ENCODE results near the gene ADPGK. TPM values are rescaled to one million over a fixed set of nuclear protein-coding genes. Genes with fewer than 3 reads are reported as not detected.
"Not testable (repeated sequence)": the region's sequence is repeated elsewhere in the genome, so short reads cannot be mapped to it uniquely, and the experiment has no call there.

ADPGK gene
- 61.4 and 71.7 TPM in 2 replicates for total RNA-seq (2014; rRNA removed; shearing (Covaris generic))

DNA sequence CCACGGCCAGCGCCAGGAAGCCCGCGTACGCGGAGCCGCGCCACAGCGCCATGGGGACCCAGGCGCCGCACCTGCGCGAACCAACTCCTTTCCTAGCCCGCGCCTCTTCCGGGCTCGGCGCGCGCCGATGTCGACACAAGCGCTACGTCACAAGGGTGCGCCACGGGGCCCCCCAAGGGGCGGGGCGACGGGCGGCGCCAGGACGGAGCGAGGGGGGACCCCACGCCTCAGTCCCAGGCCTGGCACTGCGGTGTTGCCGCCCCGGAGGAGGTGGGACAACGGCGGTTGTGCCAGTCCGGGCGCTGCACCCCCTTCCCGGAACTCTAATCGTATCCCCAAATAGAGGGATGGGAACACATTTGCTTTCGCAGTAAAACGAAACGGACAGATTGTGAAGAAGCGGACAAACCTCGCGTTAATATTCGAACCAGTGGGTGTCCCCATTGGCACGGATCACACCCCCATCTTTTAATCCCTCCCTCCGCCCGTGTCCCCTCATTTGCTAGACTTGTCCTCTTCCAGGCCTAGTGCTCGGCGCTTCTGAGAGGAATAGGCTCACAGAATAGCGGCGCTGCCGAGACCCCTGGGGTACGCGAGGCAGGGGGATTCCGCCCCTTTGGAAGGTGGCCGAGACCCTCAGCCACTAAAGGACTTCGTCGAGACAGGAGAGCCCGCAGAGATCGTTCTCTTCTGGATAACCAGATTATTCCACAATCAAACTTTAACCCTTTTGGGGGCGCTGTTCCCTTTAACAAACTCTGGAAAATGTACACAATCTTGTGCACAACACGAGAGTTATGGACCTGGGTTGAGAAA is at the start of gene ADPGK:
TSS of gene ADPGK (minus strand) at position 119 of the 816 bp plus-strand sequence. CDS start at position 52, 67 bp downstream.
- peak; percentile 89 for DNase-seq (ENCODE audit: low spot score)
- in situ Hi-C loops (cut with HindIII; ENCODE audit: low sequenced_read_pairs), result no loop called here

GRCh38 chr15:72827226-72827625 is 43.7 kb upstream of the ADPGK start:
- no peak for DNase-seq (ENCODE audit: low spot score)

GRCh38 chr15:72826611-72827010 is 43.1 kb upstream of the ADPGK start:
- in situ Hi-C loops (cut with HindIII; ENCODE audit: low sequenced_read_pairs), result no loop called here
- DNase-seq (ENCODE audit: low spot score), result no peak

More at GRCh38 chr15:72827226-72827625, 43.7 kb upstream of the ADPGK start:
- in situ Hi-C loops (cut with HindIII; ENCODE audit: low sequenced_read_pairs), result no loop called here

DNA sequence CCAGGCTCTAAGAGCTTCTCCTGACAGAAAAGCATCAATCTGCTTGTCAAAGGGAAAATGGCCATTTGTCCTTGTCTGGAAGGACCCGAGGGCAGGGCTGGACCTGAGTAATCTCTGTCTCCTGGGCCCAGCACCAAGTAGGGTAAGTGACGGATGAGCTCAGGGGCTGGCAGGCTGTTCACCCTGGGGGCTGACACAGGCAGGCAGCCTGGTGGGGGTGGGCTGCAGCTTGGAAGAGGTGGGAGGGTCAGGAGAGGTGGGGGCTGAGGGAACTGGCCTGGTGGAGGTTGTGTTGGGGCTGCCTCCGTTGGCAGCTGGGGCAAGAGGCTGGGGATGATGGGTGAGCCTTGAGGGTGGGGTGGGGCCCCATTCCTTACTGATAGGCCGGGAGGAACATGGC is 42.3 kb upstream of the ADPGK start:
- DNase-seq (ENCODE audit: low spot score), result no peak
- in situ Hi-C loops (cut with HindIII; ENCODE audit: low sequenced_read_pairs), result no loop called here

- in situ Hi-C loops (cut with HindIII; ENCODE audit: low sequenced_read_pairs), result no loop called here
- DNase-seq (ENCODE audit: low spot score), result no peak
Observed at GRCh38 chr15:72824781-72825180, 41.2 kb upstream of the ADPGK start.

DNA sequence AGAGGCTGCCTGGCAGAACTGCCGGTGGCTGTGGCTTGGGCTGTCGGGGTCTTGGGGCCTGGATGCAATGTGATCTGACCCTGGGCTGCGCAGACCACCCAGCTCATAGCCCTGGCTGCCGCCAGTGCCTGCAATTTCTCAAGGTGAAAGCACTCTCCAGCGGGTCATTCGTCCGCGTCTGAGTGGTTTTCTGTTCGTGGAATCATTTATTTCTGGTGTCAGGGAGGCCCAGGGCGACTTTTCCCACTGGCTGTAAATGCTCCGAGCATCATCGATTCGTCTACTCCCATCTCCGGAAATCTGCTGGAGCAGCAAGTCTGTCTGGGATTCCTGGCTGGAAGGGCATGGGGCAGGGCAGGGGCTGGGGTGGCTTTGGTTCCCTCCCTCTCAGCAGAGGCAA is 40.6 kb upstream of the ADPGK start:
- in situ Hi-C loops (cut with HindIII; ENCODE audit: low sequenced_read_pairs), result no loop called here
- DNase-seq (ENCODE audit: low spot score), result no peak

- no peak for DNase-seq (ENCODE audit: low spot score)
- in situ Hi-C loops (cut with HindIII; ENCODE audit: low sequenced_read_pairs), result no loop called here
Observed at GRCh38 chr15:72820278-72820677, 36.7 kb upstream of the ADPGK start.

GRCh38 chr15:72818632-72819031 is 35.1 kb upstream of the ADPGK start:
- in situ Hi-C loops (cut with HindIII; ENCODE audit: low sequenced_read_pairs), result no loop called here
- DNase-seq (ENCODE audit: low spot score), result no peak

- in situ Hi-C loops (cut with HindIII; ENCODE audit: low sequenced_read_pairs), result no loop called here
- no peak for DNase-seq (ENCODE audit: low spot score)
Observed at GRCh38 chr15:72813345-72814004, 29.9 kb upstream of the ADPGK start.

- DNase-seq (ENCODE audit: low spot score), result no peak
- in situ Hi-C loops (cut with HindIII; ENCODE audit: low sequenced_read_pairs), result no loop called here
Observed at GRCh38 chr15:72809329-72809728, 25.8 kb upstream of the ADPGK start.

DNA sequence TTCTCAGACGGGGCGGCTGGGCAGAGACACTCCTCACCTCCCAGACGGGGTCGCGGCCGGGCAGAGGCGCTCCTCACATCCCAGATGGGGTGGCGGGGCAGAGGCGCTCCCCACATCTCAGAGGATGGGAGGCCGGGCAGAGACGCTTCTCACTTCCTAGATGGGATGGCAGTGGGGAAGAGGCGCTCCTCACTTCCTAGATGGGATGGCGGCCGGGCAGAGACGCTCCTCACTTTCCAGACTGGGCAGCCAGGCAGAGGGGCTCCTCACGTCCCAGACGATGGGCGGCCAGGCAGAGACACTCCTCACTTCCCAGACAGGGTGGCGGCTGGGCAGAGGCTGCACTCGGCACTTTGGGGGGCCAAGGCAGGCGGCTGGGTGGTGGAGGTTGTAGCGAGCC is 23.8 kb upstream of the ADPGK start:
- DNase-seq (ENCODE audit: low spot score); in situ Hi-C loops (cut with HindIII; ENCODE audit: low sequenced_read_pairs): not testable (repeated sequence)

DNA sequence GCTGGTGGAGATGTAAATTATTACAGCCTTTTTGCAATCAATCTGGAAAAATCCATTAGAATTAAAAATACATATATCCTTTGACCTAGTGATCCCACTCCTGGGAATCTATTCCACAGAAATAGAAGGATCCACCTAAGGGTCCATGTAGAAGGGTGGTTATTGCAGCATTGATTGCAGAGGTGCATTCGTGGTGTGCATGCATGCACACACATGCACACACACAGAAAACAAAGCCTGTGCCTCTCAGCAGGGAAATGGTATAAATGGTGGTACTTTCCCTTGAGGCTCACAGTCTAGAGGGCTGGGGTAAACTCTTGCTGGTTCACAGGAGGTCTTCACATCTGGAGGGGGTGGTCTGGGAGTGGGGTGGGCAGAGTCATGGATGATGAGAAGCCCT is 19.4 kb upstream of the ADPGK start:
- in situ Hi-C loops (cut with HindIII; ENCODE audit: low sequenced_read_pairs), result no loop called here
- DNase-seq (ENCODE audit: low spot score), result no peak

DNA sequence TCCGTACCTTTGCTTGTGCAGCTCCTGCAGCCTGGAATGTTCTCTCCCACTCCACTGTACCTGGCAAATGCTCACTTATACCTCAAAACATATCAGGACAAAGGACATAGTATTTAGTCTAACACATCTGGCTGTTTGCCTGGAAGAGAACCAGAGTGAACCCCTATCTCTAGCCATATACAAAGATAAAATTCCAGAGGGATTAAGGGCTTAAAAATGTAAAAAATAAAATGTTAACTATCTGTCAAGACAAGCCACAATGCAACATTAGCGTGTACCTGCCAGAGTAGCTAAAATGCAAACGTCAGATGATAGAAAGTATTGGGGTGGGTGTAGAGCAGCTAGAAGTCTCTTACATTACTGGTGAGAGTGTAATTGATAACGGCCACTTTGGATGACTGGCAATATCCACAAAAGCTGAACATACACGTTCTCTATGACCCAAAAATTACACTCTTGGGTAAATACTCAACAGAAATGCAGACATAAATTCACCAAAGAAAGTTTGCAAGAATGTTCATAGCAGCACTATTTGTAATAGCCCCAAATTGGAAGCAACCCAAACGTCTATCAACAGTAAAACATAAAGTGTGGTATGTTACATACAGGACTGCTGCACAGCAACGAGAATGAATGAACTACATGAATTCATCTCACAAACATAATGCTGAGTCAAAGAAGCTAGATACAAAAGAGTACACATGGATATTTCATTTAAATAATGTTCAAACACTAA is 18.2 kb upstream of the ADPGK start:
- DNase-seq (ENCODE audit: low spot score), result no peak
- in situ Hi-C loops (cut with HindIII; ENCODE audit: low sequenced_read_pairs), result no loop called here

DNA sequence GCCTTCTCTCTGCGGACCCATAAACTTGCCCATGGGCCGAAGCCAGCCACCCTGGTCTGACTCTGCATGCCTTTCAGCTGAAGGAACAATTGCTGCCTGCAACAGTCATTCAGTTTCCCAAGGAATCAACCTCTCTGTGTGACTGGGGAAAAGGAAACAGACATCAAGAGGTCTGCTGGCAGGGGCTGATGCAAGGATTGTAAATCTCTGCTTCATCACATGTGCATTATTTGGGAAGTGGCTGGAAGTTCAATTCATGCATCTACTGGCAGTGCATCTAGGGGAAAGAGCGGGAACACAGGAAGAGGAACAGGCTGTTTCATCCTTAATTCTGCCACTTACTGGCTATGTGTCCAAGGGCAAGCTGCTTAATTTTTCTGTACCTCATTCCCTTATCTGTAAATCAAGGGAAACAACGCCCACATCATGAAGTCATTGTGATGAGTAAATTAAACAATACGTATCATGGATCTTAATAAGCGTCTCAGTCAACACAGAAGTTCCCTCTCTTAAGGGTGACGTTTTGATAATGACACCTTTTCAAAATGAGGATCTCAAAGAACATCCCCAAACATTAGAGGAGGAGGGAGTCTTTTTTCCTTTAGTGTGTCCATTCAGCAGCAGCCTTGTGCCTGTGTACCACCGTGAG is 17.4 kb upstream of the ADPGK start:
- in situ Hi-C loops (cut with HindIII; ENCODE audit: low sequenced_read_pairs), result no loop called here
- DNase-seq (ENCODE audit: low spot score), result no peak

DNA sequence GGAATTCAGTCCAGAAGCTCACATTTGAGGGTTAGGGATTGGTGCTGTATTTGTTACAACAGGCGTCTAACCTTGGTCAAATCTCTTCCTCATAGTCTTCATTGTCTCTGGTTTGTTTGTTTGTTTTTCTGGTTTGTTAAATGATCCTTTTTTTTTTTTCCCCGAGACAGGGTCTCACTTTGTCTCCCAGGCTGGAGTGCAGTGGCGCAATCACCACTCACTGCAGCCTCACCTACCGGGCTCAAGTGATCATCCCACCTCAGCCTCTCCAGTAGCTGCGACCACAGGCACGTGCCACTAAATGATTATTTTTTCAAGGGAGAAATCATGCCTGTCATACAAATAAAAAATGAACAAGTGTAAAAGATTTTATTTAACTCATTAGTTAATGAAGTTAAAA is 14.3 kb upstream of the ADPGK start:
- in situ Hi-C loops (cut with HindIII; ENCODE audit: low sequenced_read_pairs), result no loop called here
- no peak for DNase-seq (ENCODE audit: low spot score)

DNA sequence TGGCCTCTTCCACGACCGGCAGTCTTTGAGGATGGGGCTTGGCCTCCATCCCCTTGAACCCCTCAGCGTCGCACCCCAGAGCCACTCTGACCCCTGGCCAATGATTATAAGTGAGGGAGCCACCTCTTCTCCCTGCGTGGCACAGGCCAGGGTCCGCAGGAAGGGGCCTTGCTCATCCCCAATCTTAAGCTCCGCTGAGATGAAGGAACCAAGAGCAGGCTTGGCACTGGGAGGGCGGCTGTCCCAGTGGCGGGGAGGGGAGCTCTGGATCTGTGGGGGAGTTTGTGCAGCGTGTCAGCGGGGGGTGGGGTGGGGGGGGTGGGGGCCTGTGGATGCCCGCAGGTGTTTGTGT is 13.8 kb upstream of the ADPGK start:
- in situ Hi-C loops (cut with HindIII; ENCODE audit: low sequenced_read_pairs), result no loop called here

GRCh38 chr15:72796515-72797337 is 13.2 kb upstream of the ADPGK start:
- peak; percentile 41 for DNase-seq (ENCODE audit: low spot score)
- in situ Hi-C loops (cut with HindIII; ENCODE audit: low sequenced_read_pairs), result no loop called here

More for the DNA sequence above, 13.8 kb upstream of the ADPGK start:
- DNase-seq (ENCODE audit: low spot score), result no peak

DNA sequence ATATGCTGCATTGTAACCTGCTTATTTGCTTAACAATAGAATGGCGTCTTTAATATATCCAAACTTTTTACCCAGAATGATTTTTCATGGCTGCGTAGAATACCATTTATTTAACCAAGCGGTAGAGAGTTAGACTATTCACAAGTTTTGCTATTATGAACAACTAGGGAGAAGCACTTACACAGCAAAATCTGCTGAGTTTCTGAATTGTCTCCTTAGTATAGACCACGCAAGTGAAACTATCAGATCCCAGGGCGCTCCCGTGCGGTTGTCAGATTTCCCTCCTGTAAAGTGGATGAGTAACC is 12.6 kb upstream of the ADPGK start:
- no peak for DNase-seq (ENCODE audit: low spot score)
- in situ Hi-C loops (cut with HindIII; ENCODE audit: low sequenced_read_pairs), result no loop called here

Measured in G401 (cell line).